Fibroblast of villous mesenchyme (primary cell): ENCODE results near the gene KLK15. TPM values are rescaled to one million over a fixed set of nuclear protein-coding genes. Genes with fewer than 3 reads are reported as not detected.

Experiments used
- DNase-seq: peaks from one replicate; pipeline ENCODE4 v3.0.0-alpha.2; 2010; ENCODE audit warnings: low read depth
- H3K4me3 ChIP-seq: 2 replicates; pipeline ENCODE4 v1.5.1; 2011; ENCODE audit warnings: low read depth, mild to moderate bottlenecking, low read length
- CTCF ChIP-seq: IDR thresholded peaks from 2 replicates; pipeline ENCODE4 v1.5.1; 2012; ENCODE audit warnings: low read depth, mild to moderate bottlenecking, low read length; ENCODE audit not compliant: insufficient read depth
- total RNA-seq: library from RNA; depleted of rRNA; stranded (reverse); fragments of >200 nt; gene quantifications from 2 replicates; pipeline ENCODE4 v1.2.3, GENCODE V29; 2012

KLK15 gene
- total RNA-seq, 1 donor, result not detected

- DNase-seq, result no peak
- TF ChIP-seq CTCF, result no peak
- no peak overlapping the region for H3K4me3 ChIP-seq
Observed at GRCh38 chr19:50794074-50794875, 39.1 kb downstream of the KLK15 start.

GRCh38 chr19:50793558-50794065 lies 39.8 kb downstream of the KLK15 start:
- no peak for DNase-seq
- no peak overlapping the region for H3K4me3 ChIP-seq
- TF ChIP-seq CTCF, result no peak

GRCh38 chr19:50792272-50793250 lies 40.8 kb downstream of the KLK15 start:
- no peak for DNase-seq
- no peak overlapping the region for H3K4me3 ChIP-seq
- no peak for TF ChIP-seq CTCF

GRCh38 chr19:50791594-50792271 lies 41.6 kb downstream of the KLK15 start:
- TF ChIP-seq CTCF, result no peak
- DNase-seq, result no peak
- H3K4me3 ChIP-seq, result no peak overlapping the region

GRCh38 chr19:50790922-50791467 lies 42.4 kb downstream of the KLK15 start:
- DNase-seq, result peak; percentile 6
- no peak overlapping the region for H3K4me3 ChIP-seq
- no peak for TF ChIP-seq CTCF

- H3K4me3 ChIP-seq, result no peak within 1 kb of the TSS
- no peak for TF ChIP-seq CTCF
- DNase-seq, result no peak
Observed at GRCh38 chr19:50790396-50790795, 43.0 kb downstream of the KLK15 start, which contains the start of gene ACP4. ACP4 (plus strand) TSS chr19:50790415; CDS start chr19:50790415, 0 bp downstream.
